Middle frontal gyrus (tissue), 1 donor: Measurements from ENCODE around the gene MARS1.
A peak's percentile ranks its signal among the peaks of the same experiment; 100 is the strongest.

ENCODE experiments used
- DNase-seq: peaks from one replicate; pipeline ENCODE4 v3.0.0-alpha.2; 2015; ENCODE audit warnings: low spot score; ENCODE audit errors: extremely low spot score

Gene MARS1

GRCh38 chr12:57528831-57529555 lies 41.1 kb downstream of the MARS1 start:
- no peak for DNase-seq

GRCh38 chr12:57529831-57530230 lies 42.0 kb downstream of the MARS1 start:
- DNase-seq: no peak

- no peak for DNase-seq
These were observed 42.7 kb downstream of the MARS1 start for GRCh38 chr12:57530396-57531142.

GRCh38 chr12:57531836-57532235 lies 44.0 kb downstream of the MARS1 start:
- no peak for DNase-seq

DNA sequence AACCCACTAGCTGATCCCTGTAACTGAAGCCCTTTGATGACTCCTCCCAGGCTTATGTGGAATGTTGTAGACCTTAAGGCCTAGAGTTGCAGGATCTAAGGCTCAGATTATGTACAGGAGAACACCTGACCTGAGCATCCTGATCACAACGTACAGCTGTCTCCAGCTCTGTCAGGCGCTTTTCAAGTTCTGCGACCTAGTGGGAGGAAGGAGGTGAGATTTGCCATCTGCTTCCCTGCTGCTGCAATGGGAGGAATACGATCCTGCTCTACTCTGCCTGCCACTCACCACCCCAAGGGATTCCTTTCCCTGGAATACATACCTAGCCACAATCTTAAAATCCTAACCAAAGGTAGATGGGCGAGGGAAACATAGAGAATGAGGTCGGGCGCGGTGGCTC lies 45.2 kb downstream of the MARS1 start:
- DNase-seq: no peak

GRCh38 chr12:57534250-57534649 lies 46.4 kb downstream of the MARS1 start:
- DNase-seq: no peak

DNA sequence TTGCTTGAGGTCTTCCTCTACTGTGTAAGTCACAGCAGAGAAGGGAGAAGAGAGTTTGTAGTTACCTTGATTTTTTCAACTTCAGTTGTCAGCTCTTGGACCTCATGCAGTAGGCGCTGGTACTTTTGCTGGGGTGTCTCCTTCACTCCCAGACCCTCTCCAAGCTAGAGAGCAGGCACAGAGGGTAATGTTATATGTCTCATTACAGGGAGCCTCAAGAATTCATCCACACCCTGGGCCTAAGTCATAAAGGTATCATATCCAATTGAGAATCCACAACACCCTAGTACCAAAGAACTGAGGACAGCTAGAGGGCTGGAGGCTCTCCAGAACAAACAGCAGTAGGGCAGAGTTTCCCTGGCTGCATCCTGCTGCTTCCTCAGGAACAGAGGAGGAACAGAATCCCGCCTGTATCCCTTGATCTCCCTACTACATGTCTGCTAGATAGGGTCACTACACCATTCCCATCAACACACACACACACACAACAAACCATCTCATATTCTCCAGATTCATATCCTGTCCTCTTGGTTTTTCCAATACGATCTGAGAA lies 47.2 kb downstream of the MARS1 start:
- no peak for DNase-seq

- DNase-seq: no peak
These were observed 48.1 kb downstream of the MARS1 start for GRCh38 chr12:57535764-57536596.

DNA sequence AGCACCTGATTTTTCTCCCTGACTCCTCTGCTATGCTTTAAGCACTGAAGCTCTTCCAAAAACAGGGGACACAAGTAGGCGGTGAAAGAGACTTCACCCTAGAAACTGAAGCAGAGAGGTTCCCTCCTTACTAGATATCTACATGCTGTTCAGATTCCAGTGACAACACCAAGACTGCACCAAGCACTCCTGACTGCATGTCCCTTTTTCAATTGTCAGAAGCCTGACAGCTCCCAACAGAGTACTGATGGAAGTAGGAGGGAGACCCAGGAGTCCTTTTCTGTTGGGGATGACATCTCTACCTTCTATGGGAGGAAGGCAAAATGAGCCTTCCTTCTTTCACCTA lies 48.7 kb downstream of the MARS1 start:
- no peak for DNase-seq

- DNase-seq: no peak
These were observed 51.4 kb downstream of the MARS1 start for GRCh38 chr12:57539134-57539768.

DNA sequence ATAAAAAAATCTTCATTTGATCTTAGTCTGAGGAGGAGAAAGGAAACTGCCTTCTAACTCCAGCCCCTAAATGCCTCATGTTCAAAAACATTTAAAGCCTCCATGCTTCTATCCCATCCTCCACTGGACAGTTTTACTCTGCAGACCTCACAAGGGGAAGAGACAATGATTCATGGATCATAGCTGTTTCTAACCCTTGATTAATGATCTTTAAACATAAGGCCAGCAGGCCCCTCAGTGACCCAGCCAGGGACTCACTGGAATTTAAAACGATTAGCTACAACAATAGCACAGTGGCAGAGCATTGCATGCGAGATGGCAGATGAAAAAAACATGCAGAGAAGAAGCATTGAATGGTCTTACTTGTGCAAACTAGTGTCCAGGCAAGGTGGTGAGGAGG lies 53.1 kb downstream of the MARS1 start:
- no peak for DNase-seq

DNA sequence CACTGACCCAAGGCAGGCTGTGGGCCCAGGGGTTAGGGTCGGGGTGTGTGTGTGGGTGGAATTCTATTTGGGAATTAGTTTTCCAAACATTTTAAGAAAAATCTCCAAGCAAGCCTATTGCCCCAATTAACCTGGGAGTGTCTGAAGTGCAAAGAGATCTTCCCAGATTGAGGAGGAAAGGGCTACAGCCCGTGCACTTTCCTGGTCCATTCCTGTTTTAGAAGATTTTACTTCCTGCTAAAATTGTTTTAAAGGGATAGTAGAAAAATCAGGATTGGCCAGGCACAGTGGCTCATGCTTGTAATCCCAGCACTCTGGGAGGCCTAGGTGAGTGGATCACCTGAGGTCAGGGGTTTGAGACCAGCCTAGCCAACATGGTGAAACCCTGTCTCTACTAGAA lies 53.8 kb downstream of the MARS1 start:
- no peak for DNase-seq

DNA sequence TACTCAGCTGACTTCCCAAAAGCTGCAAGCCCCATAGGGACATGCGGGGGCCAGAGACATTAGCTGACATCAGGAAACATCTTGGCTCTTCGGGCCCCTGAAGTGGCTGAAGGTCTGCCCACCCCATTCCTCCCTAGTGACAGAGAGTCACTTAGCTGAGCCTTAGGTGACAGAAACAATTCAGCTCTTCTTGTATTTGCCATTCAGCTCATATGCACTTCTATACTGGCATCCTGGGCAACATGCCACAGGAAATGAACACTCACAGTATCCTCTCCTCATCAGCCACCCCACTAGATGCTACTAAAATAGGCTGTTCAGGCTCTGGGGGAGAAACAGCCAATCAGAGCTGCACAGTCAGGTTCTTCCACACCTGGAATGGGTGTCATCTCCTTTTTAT lies 55.7 kb downstream of the MARS1 start:
- DNase-seq: peak; percentile 42

GRCh38 chr12:57545809-57546437 lies 58.1 kb downstream of the MARS1 start:
- DNase-seq: no peak

DNA sequence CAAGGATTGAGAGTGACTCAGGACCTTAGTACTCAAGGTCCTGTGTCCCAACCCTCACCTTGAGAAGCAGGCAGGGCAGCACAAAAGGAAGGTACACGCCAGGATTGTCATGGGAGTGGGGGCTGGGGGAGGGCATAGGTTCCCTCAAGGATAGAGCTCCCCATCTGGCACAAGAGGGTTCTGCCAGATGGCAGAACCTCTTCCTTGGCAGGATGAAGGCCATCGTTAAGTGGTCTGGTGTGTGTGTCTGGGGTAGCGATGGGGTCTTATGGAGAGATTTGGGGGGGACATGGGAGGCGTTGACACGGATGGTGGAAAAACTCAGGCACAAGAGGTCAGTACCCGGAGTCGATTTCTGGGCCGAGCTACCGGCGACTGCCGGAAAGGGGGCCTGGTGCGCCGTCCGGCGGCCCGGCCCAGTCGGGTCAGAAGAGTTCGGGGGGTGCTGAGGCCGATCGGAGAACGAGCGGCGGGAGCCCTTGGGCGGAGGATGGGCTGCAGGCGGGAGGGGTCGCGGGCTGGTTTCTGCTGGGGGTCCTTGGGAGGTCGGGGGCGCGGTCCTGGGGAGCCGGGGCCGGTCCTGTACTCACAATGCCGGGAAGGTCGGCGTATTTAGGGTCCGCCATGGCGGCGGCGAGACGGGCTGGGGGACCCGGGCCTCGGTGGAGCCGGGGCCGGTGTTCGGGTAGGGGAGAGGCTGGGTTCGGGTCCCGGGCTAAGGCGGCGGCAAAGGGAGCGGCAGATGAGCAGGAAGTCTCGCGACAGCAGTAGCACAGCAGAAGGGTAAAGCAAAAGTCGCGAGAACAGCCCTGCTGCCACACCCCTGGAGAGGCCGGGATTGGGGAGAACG lies 58.8 kb downstream of the MARS1 start, which contains the start of gene DCTN2:
DCTN2 (minus strand) TSS at position 755 of the 850 bp plus-strand sequence; CDS start at position 626, 129 bp downstream.
- peak; percentile 95 for DNase-seq

DNA sequence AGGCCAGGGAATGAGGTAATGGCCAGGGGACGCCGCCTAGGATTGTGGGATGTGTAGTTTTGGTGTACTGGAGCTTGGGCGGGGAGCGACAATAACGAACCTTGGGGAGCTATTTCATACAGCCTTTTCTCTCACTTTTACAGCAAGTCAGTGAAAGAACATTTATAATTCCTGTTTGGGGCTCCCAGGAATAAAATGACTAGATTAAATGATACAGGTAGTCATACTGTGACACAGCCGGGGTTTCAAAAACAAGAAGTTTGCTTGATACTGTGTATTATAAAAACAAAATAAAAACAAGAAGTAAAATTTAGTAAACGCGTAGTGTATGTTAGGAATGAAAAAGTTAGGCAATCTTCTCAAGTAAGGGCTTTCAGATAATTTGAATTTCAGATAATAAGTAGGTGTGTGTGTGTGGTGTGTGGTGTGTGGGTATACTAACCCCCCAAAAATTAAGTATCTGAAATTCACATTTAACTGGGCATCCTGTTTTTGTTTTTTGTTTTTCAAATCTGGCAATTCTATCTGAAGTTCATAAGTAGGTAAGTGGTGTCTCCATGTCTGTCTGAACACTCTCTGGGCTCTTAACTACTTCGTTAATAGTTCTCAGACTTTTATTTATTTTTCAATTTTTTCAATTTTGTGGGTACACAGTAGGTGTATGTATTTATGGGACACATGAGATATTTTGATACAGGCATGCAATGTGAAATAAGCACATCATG lies 59.6 kb downstream of the MARS1 start:
- no peak for DNase-seq

DNA sequence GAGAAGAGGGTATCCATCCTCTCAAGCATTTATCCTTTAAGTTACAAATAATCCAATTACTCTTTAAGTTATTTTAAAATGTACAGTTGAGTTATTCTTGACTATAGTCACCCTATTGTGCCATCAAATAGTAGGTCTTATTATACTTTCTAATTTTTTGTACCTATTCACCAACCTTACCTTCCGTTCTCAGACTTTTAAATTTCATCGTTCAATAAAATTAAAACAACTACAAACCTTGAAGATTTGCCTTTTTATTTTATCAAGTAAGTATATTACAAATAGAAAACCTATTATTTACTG lies 60.1 kb downstream of the MARS1 start:
- DNase-seq: no peak

DNA sequence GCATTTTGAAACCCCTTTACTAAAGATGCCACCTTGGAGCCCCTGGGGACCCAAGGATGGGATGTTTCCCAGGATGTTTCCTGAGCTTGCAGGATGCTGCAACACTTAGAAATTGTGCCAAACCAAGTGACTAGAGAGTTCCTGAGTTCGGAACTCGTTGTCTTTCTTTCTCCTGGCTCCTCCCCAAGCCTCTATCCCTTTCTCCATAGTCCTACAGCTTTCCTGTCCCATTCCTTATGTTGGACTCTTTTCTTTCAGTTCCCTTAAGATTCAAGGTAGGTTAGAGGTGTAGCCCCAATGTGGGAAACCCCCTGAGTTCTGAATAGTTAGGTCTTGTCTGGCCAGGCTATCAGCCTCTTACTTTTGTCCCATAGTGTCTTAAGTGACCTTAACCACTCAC lies 60.6 kb downstream of the MARS1 start:
- no peak for DNase-seq

DNA sequence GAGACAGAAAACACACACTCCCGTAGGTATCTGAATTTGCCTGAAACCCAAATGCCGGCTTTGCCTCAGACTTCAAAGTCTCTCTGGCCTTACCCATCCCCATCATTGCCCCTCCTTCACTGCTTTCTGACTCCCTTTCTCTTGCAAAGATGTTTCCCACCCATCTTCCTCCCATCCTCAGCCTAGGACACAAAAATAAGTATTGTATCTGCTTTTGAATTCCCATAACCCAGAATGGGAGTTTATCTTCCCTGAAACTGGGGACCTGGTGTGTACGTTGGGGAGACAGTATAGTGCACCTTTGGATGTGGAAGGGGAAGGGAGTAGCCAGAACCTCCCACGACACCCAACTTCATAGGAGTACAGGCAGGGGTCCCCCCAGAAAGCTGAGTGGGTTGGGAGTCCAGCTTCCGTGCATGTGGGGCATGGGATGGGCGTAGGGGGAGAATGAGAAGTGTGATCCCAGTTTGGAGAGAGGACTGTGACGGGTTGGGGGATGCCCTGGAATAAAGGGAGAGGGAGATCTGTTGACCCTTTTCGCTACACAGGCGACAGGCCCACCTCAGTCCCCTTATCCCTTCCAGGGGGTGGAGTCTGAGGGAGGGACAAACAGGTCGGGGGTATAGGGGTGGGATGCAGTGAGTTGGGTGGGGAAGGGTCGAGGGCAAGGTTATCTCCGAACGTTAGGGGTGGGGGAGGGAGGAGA lies 61.5 kb downstream of the MARS1 start:
- DNase-seq: no peak
